Liver (tissue), 9 donors: Measurements from ENCODE around the gene SERPINA10. TPM values are rescaled to one million over a fixed set of nuclear protein-coding genes. Genes with fewer than 3 reads are reported as not detected.

Experiments used
- DNase-seq: peaks from one replicate; pipeline ENCODE4 v3.0.0-alpha.2; 2017; ENCODE audit warnings: low spot score
- H3K27ac ChIP-seq, 2 donors: one replicate each; pipeline ENCODE4 v1.7.0; 2013; ENCODE audit warnings: inconsistent platforms in 2 of 2, low read length in 2 of 2, control low read depth in 1 of 2, low read depth in 1 of 2, mild to moderate bottlenecking in 1 of 2
- H3K27me3 ChIP-seq, 4 donors: one replicate each; pipeline versions ENCODE4 v1.6.1 to v1.7.0; 2013; ENCODE audit warnings: low read length in 3 of 4, inconsistent platforms in 1 of 4, mild to moderate bottlenecking in 1 of 4, moderate library complexity in 1 of 4; ENCODE audit not compliant: control insufficient read depth in 4 of 4, insufficient read depth in 4 of 4
- H3K36me3 ChIP-seq, 4 donors: one replicate each; pipeline versions ENCODE4 v1.6.1 to v1.7.0; 2013; ENCODE audit warnings: low read length in 3 of 4, mild to moderate bottlenecking in 3 of 4, low read depth in 1 of 4, moderate library complexity in 1 of 4; ENCODE audit not compliant: control insufficient read depth in 4 of 4, insufficient read depth in 3 of 4
- H3K4me1 ChIP-seq, 4 donors: one replicate each; pipeline versions ENCODE4 v1.6.1 to v1.7.0; 2013; ENCODE audit warnings: low read length in 3 of 4, mild to moderate bottlenecking in 3 of 4, moderate library complexity in 1 of 4; ENCODE audit not compliant: control insufficient read depth in 4 of 4, insufficient read depth in 4 of 4
- H3K4me3 ChIP-seq, 3 donors: one replicate each; pipeline versions ENCODE4 v1.6.1 to v1.7.0; 2013; ENCODE audit warnings: low read length in 3 of 3, control low read depth in 1 of 3, low read depth in 1 of 3, mild to moderate bottlenecking in 1 of 3
- H3K9ac ChIP-seq, 2 donors: one replicate each; pipeline ENCODE4 v1.7.0; 2013; ENCODE audit warnings: low read length in 2 of 2, mild to moderate bottlenecking in 2 of 2, moderate library complexity in 2 of 2, control low read depth in 1 of 2, low read depth in 1 of 2
- H3K9me3 ChIP-seq, 4 donors: one replicate each; pipeline versions ENCODE4 v1.6.1 to v1.7.0; 2013; ENCODE audit warnings: low read length in 3 of 4; ENCODE audit not compliant: control insufficient read depth in 4 of 4
- EGR1 ChIP-seq, 2 donors: IDR thresholded peaks; 2 replicates each; pipeline ENCODE4 v1.6.1; 2016 to 2018; ENCODE audit warnings: antibody characterized with exemption in 2 of 2, low read depth in 2 of 2
- FOXA1 ChIP-seq: IDR thresholded peaks from 2 replicates; pipeline ENCODE4 v1.6.1; 2016; ENCODE audit warnings: antibody characterized with exemption
- FOXA2 ChIP-seq: IDR thresholded peaks from 2 replicates; pipeline ENCODE4 v1.6.1; 2016; ENCODE audit warnings: antibody characterized with exemption
- GABPA ChIP-seq, 2 donors: IDR thresholded peaks in 1 of 2; conservative IDR thresholded peaks in 1 of 2; 2 replicates each; pipeline ENCODE4 v1.6.1; 2016; ENCODE audit warnings: antibody characterized with exemption in 2 of 2, mild to moderate bottlenecking in 1 of 2, moderate library complexity in 1 of 2
- HNF4A ChIP-seq, 2 donors: conservative IDR thresholded peaks; 2 replicates each; pipeline ENCODE4 v1.6.1; 2016; ENCODE audit warnings: antibody characterized with exemption in 2 of 2, mild to moderate bottlenecking in 2 of 2
- HNF4G ChIP-seq: IDR thresholded peaks from 2 replicates; pipeline ENCODE4 v1.6.1; 2016; ENCODE audit warnings: antibody characterized with exemption
- JUND ChIP-seq, 2 donors: IDR thresholded peaks; 2 replicates each; pipeline ENCODE4 v1.6.1; 2016; ENCODE audit warnings: antibody characterized with exemption in 2 of 2
- NR2F2 ChIP-seq: IDR thresholded peaks from 2 replicates; pipeline ENCODE4 v1.6.1; 2016; ENCODE audit warnings: antibody characterized with exemption
- RAD21 ChIP-seq, 2 donors: IDR thresholded peaks; 2 replicates each; pipeline ENCODE4 v1.6.1; 2016; ENCODE audit warnings: antibody characterized with exemption in 2 of 2, mild to moderate bottlenecking in 2 of 2
- RXRA ChIP-seq, 2 donors: IDR thresholded peaks; 2 replicates each; pipeline ENCODE4 v1.6.1; 2017 to 2018; ENCODE audit warnings: antibody characterized with exemption in 2 of 2, mild to moderate bottlenecking in 1 of 2
- SP1 ChIP-seq: IDR thresholded peaks from 2 replicates; pipeline ENCODE4 v1.6.1; 2018; ENCODE audit warnings: antibody characterized with exemption, mild to moderate bottlenecking
- TAF1 ChIP-seq: conservative IDR thresholded peaks from 2 replicates; pipeline ENCODE4 v1.6.1; 2016; ENCODE audit warnings: antibody characterized with exemption, mild to moderate bottlenecking
- YY1 ChIP-seq: IDR thresholded peaks from 2 replicates; pipeline ENCODE4 v1.6.1; 2016; ENCODE audit warnings: antibody characterized with exemption, mild to moderate bottlenecking
- WGBS: extraction: QIAGEN DNeasy Blood & Tissue Kit; methylation state at CpG from one replicate; pipeline ENCODE4 v1.1.7; 2013; 5-methylcytosine and 5-hydroxymethylcytosine counted together
- polyA plus RNA-seq, 2 donors: library from polyadenylated mRNA; stranded (reverse) in 1 of 2; unstranded in 1 of 2; fragments of 200-250 nt in 1 of 2; fragments of >200 nt in 1 of 2; fragmentation: Nextera tagmentation in 1 of 2; extraction: Ambion mirVana in 1 of 2; gene quantifications; one replicate each; pipeline versions ENCODE4 v1.2.1 to v1.2.3, GENCODE V29; 2013 to 2015
- total RNA-seq, 2 donors: library from RNA; depleted of rRNA; stranded (reverse); fragments of >200 nt; gene quantifications; one replicate each; pipeline ENCODE4 v1.2.3, GENCODE V29; 2014
- TF ChIP-seq, protein P1 (sequence below): IDR thresholded peaks from 2 replicates; pipeline ENCODE4 v1.6.1; 2016; ENCODE audit warnings: antibody characterized with exemption, mild to moderate bottlenecking
- TF ChIP-seq, protein P2 (sequence below): IDR thresholded peaks from 2 replicates; pipeline ENCODE4 v1.6.1; 2016; ENCODE audit warnings: antibody characterized with exemption
- TF ChIP-seq, protein P3 (sequence below): IDR thresholded peaks from 2 replicates; pipeline ENCODE4 v1.6.1; 2016; ENCODE audit warnings: antibody characterized with exemption
- TF ChIP-seq, protein P4 (sequence below): IDR thresholded peaks from 2 replicates; pipeline ENCODE4 v1.6.1; 2016; ENCODE audit warnings: antibody characterized with exemption
- TF ChIP-seq, protein P5 (sequence below): fragments of 150-350 bp; IDR thresholded peaks from 2 replicates; pipeline ENCODE4 v1.5.1; 2017; ENCODE audit warnings: improper control_type of control experiment, low read depth, low read length; ENCODE audit not compliant: missing input control
- donor health status: healthy.
- donor health status: healthy.
- donor health status: healthy.
- donor health status: healthy.
- donor health status: healthy.

SERPINA10 gene
- total and polyA plus RNA-seq, 4 donors, result 105 to 363 (median 194) TPM

DNA sequence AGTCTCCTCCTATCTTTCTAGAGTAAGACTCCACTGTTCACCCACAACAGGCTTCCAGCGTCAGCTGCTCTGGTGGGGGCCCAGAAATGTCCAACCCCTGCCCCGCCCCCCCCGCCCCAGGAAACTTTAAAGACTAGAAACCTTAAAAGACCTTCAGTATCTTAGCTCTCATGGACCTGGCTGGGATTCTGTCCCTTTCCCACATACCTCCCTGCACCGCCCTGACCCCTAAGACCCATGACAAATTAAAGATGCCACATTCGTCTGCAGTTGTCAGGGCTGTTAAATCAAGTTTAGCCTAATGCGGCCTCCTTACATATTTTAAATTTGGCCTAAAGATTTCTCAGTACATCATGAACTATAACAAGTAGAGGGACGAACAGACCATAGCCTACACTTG is 10.0 kb upstream of the SERPINA10 start:
- H3K4me3 ChIP-seq, result no peak overlapping the region
- peaks cover 5 to 48% (median 43%) of the 10 kb centered on the region in 4 donors for H3K36me3 ChIP-seq
- no peaks in the 10 kb centered on the region for H3K27me3 ChIP-seq
- peaks cover 0 to 6% (median 2%) of the 10 kb centered on the region in 4 donors for H3K9me3 ChIP-seq
- TF ChIP-seq FOXA2 (no peak), TAF1 (no peak), NR2F2 (no peak), RAD21 (IDR thresholded peaks at IDR 0.05) (no peak), RXRA (IDR thresholded peaks at IDR 0.05) (no peak), EGR1 (IDR thresholded peaks at IDR 0.05; ENCODE audit: low read depth in 2 of 2) (no peak)
- TF ChIP-seq, protein P1, sequence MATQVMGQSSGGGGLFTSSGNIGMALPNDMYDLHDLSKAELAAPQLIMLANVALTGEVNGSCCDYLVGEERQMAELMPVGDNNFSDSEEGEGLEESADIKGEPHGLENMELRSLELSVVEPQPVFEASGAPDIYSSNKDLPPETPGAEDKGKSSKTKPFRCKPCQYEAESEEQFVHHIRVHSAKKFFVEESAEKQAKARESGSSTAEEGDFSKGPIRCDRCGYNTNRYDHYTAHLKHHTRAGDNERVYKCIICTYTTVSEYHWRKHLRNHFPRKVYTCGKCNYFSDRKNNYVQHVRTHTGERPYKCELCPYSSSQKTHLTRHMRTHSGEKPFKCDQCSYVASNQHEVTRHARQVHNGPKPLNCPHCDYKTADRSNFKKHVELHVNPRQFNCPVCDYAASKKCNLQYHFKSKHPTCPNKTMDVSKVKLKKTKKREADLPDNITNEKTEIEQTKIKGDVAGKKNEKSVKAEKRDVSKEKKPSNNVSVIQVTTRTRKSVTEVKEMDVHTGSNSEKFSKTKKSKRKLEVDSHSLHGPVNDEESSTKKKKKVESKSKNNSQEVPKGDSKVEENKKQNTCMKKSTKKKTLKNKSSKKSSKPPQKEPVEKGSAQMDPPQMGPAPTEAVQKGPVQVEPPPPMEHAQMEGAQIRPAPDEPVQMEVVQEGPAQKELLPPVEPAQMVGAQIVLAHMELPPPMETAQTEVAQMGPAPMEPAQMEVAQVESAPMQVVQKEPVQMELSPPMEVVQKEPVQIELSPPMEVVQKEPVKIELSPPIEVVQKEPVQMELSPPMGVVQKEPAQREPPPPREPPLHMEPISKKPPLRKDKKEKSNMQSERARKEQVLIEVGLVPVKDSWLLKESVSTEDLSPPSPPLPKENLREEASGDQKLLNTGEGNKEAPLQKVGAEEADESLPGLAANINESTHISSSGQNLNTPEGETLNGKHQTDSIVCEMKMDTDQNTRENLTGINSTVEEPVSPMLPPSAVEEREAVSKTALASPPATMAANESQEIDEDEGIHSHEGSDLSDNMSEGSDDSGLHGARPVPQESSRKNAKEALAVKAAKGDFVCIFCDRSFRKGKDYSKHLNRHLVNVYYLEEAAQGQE, result no peak
- TF ChIP-seq, protein P2, sequence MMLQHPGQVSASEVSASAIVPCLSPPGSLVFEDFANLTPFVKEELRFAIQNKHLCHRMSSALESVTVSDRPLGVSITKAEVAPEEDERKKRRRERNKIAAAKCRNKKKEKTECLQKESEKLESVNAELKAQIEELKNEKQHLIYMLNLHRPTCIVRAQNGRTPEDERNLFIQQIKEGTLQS, result no peak
- no peak overlapping the region for H3K9ac ChIP-seq
- WGBS, result 94% methylated on average over 7 of the region's 7 CpGs
- DNase-seq, result no peak
- no peak overlapping the region for H3K27ac ChIP-seq
- H3K4me1 ChIP-seq, result peaks cover 2 to 14% (median 7%) of the 10 kb centered on the region in 4 donors

DNA sequence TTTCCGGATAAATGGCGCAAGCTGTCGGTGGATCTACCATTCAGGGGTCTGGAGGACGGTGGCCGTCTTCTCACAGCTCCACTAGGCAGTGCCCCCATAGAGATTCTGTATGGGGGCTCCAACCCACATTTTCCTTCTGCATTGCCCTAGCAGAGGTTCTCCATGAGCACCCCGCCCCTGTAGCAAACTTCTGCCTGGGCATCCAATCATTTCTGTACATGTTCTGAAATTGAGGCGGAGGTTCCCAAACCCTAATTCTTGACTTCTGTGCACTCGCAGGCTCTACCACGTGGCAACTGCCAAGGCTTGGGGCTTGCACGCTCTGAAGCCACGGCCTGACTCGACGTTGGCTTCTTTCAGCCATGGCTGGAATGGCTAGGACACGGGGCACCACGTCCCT is 5.1 kb upstream of the SERPINA10 start:
- H3K27ac ChIP-seq, result peak overlapping the region; percentile 48 to 93
- no peak for DNase-seq
- TF ChIP-seq, protein P1, result no peak
- TF ChIP-seq, protein P2, result no peak
- no peak for TF ChIP-seq SP1
- TF ChIP-seq RXRA (IDR thresholded peaks at IDR 0.05), result no peak
- no peak for TF ChIP-seq RAD21 (IDR thresholded peaks at IDR 0.05)
- no peak for TF ChIP-seq FOXA2
- TF ChIP-seq JUND (IDR thresholded peaks at IDR 0.05), result no peak
- no peak for TF ChIP-seq NR2F2
- TF ChIP-seq EGR1 (IDR thresholded peaks at IDR 0.05; ENCODE audit: low read depth in 2 of 2), result no peak
- TF ChIP-seq, protein P3, sequence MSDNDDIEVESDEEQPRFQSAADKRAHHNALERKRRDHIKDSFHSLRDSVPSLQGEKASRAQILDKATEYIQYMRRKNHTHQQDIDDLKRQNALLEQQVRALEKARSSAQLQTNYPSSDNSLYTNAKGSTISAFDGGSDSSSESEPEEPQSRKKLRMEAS, result no peak
- TF ChIP-seq HNF4G, result no peak
- no peak for TF ChIP-seq FOXA1
- TF ChIP-seq GABPA (IDR thresholded peaks at IDR 0.05 in 1 of 2, conservative IDR thresholded peaks at IDR 0.05 in 1 of 2), result no peak
- TF ChIP-seq, protein P4, sequence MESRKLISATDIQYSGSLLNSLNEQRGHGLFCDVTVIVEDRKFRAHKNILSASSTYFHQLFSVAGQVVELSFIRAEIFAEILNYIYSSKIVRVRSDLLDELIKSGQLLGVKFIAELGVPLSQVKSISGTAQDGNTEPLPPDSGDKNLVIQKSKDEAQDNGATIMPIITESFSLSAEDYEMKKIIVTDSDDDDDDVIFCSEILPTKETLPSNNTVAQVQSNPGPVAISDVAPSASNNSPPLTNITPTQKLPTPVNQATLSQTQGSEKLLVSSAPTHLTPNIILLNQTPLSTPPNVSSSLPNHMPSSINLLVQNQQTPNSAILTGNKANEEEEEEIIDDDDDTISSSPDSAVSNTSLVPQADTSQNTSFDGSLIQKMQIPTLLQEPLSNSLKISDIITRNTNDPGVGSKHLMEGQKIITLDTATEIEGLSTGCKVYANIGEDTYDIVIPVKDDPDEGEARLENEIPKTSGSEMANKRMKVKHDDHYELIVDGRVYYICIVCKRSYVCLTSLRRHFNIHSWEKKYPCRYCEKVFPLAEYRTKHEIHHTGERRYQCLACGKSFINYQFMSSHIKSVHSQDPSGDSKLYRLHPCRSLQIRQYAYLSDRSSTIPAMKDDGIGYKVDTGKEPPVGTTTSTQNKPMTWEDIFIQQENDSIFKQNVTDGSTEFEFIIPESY, result no peak
- no peak for TF ChIP-seq YY1
- no peak for TF ChIP-seq TAF1
- TF ChIP-seq HNF4A (conservative IDR thresholded peaks at IDR 0.05), result no peak
- TF ChIP-seq, protein P5, sequence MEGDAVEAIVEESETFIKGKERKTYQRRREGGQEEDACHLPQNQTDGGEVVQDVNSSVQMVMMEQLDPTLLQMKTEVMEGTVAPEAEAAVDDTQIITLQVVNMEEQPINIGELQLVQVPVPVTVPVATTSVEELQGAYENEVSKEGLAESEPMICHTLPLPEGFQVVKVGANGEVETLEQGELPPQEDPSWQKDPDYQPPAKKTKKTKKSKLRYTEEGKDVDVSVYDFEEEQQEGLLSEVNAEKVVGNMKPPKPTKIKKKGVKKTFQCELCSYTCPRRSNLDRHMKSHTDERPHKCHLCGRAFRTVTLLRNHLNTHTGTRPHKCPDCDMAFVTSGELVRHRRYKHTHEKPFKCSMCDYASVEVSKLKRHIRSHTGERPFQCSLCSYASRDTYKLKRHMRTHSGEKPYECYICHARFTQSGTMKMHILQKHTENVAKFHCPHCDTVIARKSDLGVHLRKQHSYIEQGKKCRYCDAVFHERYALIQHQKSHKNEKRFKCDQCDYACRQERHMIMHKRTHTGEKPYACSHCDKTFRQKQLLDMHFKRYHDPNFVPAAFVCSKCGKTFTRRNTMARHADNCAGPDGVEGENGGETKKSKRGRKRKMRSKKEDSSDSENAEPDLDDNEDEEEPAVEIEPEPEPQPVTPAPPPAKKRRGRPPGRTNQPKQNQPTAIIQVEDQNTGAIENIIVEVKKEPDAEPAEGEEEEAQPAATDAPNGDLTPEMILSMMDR, result no peak
- peaks cover 2 to 39% (median 21%) of the 10 kb centered on the region in 4 donors for H3K4me1 ChIP-seq
- 95% methylated on average over 15 of the region's 15 CpGs for WGBS
- H3K9ac ChIP-seq, result no peak overlapping the region
- peaks cover 0 to 5% (median 3%) of the 10 kb centered on the region in 4 donors for H3K36me3 ChIP-seq
- no peaks in the 10 kb centered on the region for H3K27me3 ChIP-seq
- no peak overlapping the region for H3K4me3 ChIP-seq
- H3K9me3 ChIP-seq, result peaks cover 0 to 3% (median 0%) of the 10 kb centered on the region in 4 donors
